Common myeloid progenitor, CD34-positive (primary cell): ENCODE results near the gene PSPN.
A peak's percentile ranks its signal among the peaks of the same experiment; 100 is the strongest.
"Not testable (repeated sequence)": the region's sequence is repeated elsewhere in the genome, so short reads cannot be mapped to it uniquely, and the experiment has no call there.

Experiments
- CTCF ChIA-PET: fragments of 350-600 bp; sonication (Branson Sonifier 250); formaldehyde crosslinking; loops from one replicate; lab custom pipeline; 2021; ENCODE audit warnings: antibody characterized with exemption; lab: Charles Lee
- POLR2A ChIA-PET: fragments of 350-600 bp; sonication (Branson Sonifier 250); formaldehyde crosslinking; loops from one replicate; lab custom pipeline; 2021; ENCODE audit warnings: antibody characterized with exemption; lab: Charles Lee
- DNase-seq, 3 donors: peaks; one replicate each; pipeline versions ENCODE4 v3.0.0 to v3.0.0-alpha.2; 2013
- H3K27ac ChIP-seq, 2 experiments: 1 replicate in 1 of 2; 2 replicates in 1 of 2; pipeline ENCODE4 v1.7.0; 2013; ENCODE audit warnings: inconsistent platforms in 2 of 2, low read length in 2 of 2, mild to moderate bottlenecking in 2 of 2, low read depth in 1 of 2, moderate library complexity in 1 of 2; ENCODE audit not compliant: severe bottlenecking in 2 of 2, insufficient read depth in 1 of 2, poor library complexity in 1 of 2
- H3K27me3 ChIP-seq, 5 experiments: replicated peaks in 2 of 5; 1 replicate in 3 of 5; 2 replicates in 2 of 5; pipeline versions ENCODE4 v1.6.1 to v1.7.0; 2013; ENCODE audit warnings: low read length in 4 of 5, mild to moderate bottlenecking in 2 of 5, moderate library complexity in 2 of 5, inconsistent platforms in 1 of 5; ENCODE audit not compliant: insufficient read depth in 5 of 5, control insufficient read depth in 4 of 5
- H3K36me3 ChIP-seq, 4 experiments: 1 replicate in 2 of 4; 2 replicates in 2 of 4; pipeline versions ENCODE4 v1.6.1 to v1.7.0; 2013; ENCODE audit warnings: low read length in 3 of 4, control low read depth in 1 of 4, mild to moderate bottlenecking in 1 of 4; ENCODE audit not compliant: control insufficient read depth in 4 of 4, insufficient read depth in 4 of 4
- H3K4me1 ChIP-seq, 4 experiments: 1 replicate in 3 of 4; 2 replicates in 1 of 4; pipeline versions ENCODE4 v1.6.1 to v1.7.1; 2013; ENCODE audit warnings: low read length in 3 of 4, mild to moderate bottlenecking in 3 of 4, control low read depth in 1 of 4, inconsistent platforms in 1 of 4, moderate library complexity in 1 of 4; ENCODE audit not compliant: control insufficient read depth in 4 of 4, insufficient read depth in 4 of 4; ENCODE audit errors: control extremely low read depth in 1 of 4
- H3K4me3 ChIP-seq, 7 experiments: 1 replicate in 4 of 7; 2 replicates in 3 of 7; pipeline versions ENCODE4 v1.5.1 to v1.7.0; 2013; ENCODE audit warnings: mild to moderate bottlenecking in 7 of 7, low read length in 6 of 7, moderate library complexity in 6 of 7, inconsistent platforms in 2 of 7, low read depth in 2 of 7, control low read depth in 1 of 7; ENCODE audit not compliant: insufficient read depth in 4 of 7, control insufficient read depth in 1 of 7; ENCODE audit errors: extremely low read depth in 1 of 7
- H3K9me3 ChIP-seq, 5 experiments: 1 replicate in 4 of 5; 2 replicates in 1 of 5; pipeline versions ENCODE4 v1.6.1 to v1.7.1; 2013; ENCODE audit warnings: low read length in 4 of 5, mild to moderate bottlenecking in 2 of 5, inconsistent platforms in 1 of 5, low read depth in 1 of 5, moderate library complexity in 1 of 5; ENCODE audit not compliant: control insufficient read depth in 4 of 5, insufficient read depth in 2 of 5; ENCODE audit errors: control extremely low read depth in 1 of 5
- WGBS: methylation state at CpG from one replicate; pipeline ENCODE4 v1.1.5; 2013; ENCODE audit not compliant: insufficient coverage; 5-methylcytosine and 5-hydroxymethylcytosine counted together

PSPN gene

DNA sequence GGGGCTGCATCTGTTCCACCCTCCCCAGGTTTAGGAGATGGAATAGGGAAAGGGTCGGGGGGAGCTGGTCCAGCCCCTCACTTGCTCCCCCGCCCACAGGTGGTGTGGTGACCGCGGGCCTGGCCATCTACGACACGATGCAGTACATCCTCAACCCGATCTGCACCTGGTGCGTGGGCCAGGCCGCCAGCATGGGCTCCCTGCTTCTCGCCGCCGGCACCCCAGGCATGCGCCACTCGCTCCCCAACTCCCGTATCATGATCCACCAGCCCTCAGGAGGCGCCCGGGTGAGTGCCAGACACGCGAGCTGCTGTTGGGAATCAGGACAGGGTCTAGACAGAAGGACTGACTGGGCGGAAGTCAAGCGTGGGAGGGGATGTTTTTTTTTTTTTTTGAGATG, 11.4 kb downstream of the PSPN start:
- DNase-seq, result no peak
- no peaks in the 10 kb centered on the region for H3K27me3 ChIP-seq
- no peak overlapping the region for H3K4me3 ChIP-seq
- peaks cover 18 to 45% (median 30%) of the 10 kb centered on the region in 4 experiments for H3K36me3 ChIP-seq
- H3K27ac ChIP-seq, result no peak overlapping the region
- peaks cover 0 to 12% (median 10%) of the 10 kb centered on the region in 4 experiments for H3K4me1 ChIP-seq
- ChIA-PET POLR2A (interaction anchor here (0.6 kb wide), 1 partner anchor 82 kb away, joined by 3 read pairs; no protein-coding TSS in a partner anchor), CTCF (no interaction called here)
- over 99% methylated on average over 21 of the region's 21 CpGs for WGBS
- H3K9me3 ChIP-seq, result no peaks in the 10 kb centered on the region

DNA sequence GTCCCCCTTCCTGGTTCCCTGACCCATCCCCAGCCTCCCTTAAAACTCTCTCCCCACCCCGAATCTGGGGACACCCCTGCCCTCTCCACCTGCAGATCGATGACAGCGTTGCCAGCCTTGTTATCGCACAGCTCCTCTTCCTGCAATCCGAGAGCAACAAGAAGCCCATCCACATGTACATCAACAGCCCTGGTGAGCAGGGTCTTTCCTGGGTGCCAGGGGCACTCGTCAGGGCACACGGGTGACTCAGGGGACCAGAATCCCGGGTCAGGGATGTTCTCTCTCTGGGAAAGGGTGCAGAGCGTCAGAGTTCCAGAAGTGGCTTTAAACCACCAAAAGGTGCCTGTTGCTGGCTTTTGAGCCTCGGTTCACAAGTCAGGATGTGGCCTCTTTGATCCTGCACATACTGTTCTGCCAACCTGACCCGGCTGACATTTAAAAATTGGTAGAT, 13.4 kb downstream of the PSPN start:
- H3K36me3 ChIP-seq, result peaks cover 7 to 29% (median 20%) of the 10 kb centered on the region in 4 experiments
- H3K27ac ChIP-seq, result peak overlapping the region; percentile 58 to 82
- no peaks in the 10 kb centered on the region for H3K27me3 ChIP-seq
- H3K4me3 ChIP-seq, result peak overlapping the region in 6 of 7 experiments; percentile 57 to 87 (median 79)
- POLR2A ChIA-PET, result no interaction called here
- WGBS, result 34% methylated on average over 10 of the region's 11 CpGs
- DNase-seq, result no peak
- no peaks in the 10 kb centered on the region for H3K9me3 ChIP-seq
- H3K4me1 ChIP-seq, result peaks cover 0 to 12% (median 10%) of the 10 kb centered on the region in 4 experiments
- CTCF ChIA-PET, result no interaction called here

- peaks cover 0 to 12% (median 10%) of the 10 kb centered on the region in 4 experiments for H3K4me1 ChIP-seq
- ChIA-PET POLR2A (no interaction called here), CTCF (no interaction called here)
- no peaks in the 10 kb centered on the region for H3K9me3 ChIP-seq
- H3K36me3 ChIP-seq, result peaks cover 7 to 26% (median 18%) of the 10 kb centered on the region in 4 experiments
- no peaks in the 10 kb centered on the region for H3K27me3 ChIP-seq
- DNase-seq, result no peak
- peak overlapping the region; percentile 58 to 82 for H3K27ac ChIP-seq
- peak overlapping the region; percentile 57 to 87 (median 79) for H3K4me3 ChIP-seq
- whole genome bisulfite sequencing, result 0% methylated on average over 5 of the region's 7 CpGs
Measured at GRCh38 chr19:6362027-6362350, 13.7 kb downstream of the PSPN start.

DNA sequence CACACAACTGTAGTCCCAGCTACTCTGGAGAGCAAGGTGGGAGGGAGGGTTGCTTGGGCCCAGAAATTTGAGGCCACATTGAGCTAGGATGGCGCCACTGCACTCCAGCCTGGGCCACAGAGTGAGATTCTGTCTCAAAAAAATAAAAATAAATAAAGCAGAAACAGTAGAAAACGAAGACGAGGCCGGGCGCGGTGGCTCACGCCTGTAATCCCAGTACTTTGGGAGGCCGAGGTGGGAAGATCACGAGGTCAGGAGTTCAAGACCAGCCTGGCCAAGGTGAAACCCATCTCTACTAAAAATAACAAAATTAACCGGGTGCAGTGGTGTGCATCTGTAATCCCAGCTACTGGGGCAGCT, 14.9 kb downstream of the PSPN start:
- ChIA-PET CTCF (interaction anchor here (0.6 to 1.4 kb wide), 3 partner anchors 9 to 531 kb away, joined by 3 read pairs; no protein-coding TSS in a partner anchor), POLR2A (interaction anchor here (0.7 kb wide), 1 partner anchor 11 kb away, joined by 4 read pairs; the partner anchor contains the start of gene ALKBH7)
- H3K9me3 ChIP-seq, DNase-seq, H3K27me3 ChIP-seq: not testable (repeated sequence)
- peaks cover 7 to 15% (median 10%) of the 10 kb centered on the region in 4 experiments for H3K36me3 ChIP-seq
- H3K27ac ChIP-seq, result peak overlapping the region in 1 of 2 experiments; percentile 82
- WGBS, result 86% methylated on average over 1 of the region's 10 CpGs
- peak overlapping the region; percentile 57 to 87 (median 79) for H3K4me3 ChIP-seq
- peaks cover 0 to 12% (median 10%) of the 10 kb centered on the region in 4 experiments for H3K4me1 ChIP-seq

DNA sequence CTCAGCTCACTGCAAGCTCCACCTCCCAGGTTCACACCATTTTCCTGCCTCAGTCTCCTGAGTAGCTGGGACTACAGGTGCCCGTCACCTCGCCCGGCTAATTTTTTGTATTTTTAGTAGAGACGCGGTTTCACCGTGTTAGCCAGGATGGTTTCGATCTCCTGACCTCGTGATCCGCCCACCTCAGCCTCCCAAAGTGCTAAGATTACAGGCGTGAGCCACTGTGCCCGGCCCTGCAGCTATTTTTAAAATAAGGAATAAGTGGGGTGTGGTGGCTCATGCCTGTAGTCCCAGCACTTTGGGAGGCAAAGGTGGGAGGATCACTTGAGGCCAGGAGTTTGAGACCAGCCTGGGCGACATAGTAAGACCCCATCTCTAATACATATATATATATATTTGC, 15.3 kb downstream of the PSPN start:
- H3K27me3 ChIP-seq, POLR2A ChIA-PET, H3K27ac ChIP-seq, H3K4me3 ChIP-seq, DNase-seq, H3K9me3 ChIP-seq: not testable (repeated sequence)
- 98% methylated on average over 8 of the region's 12 CpGs for WGBS
- Histone ChIP-seq H3K36me3 (peaks cover 6 to 13% (median 7%) of the 10 kb centered on the region in 4 experiments), H3K4me1 (peaks cover 0 to 12% (median 10%) of the 10 kb centered on the region in 4 experiments)
- CTCF ChIA-PET, result interaction anchor here (0.6 to 1.4 kb wide), 5 partner anchors 10 to 531 kb away, joined by 3 to 4 read pairs (median 3); no protein-coding TSS in a partner anchor

- 100% methylated on average over 1 of the region's 5 CpGs for WGBS
- Histone ChIP-seq H3K27me3 (no peaks in the 10 kb centered on the region), H3K27ac (no peak overlapping the region), H3K9me3 (no peaks in the 10 kb centered on the region), H3K4me3 (no peak overlapping the region), H3K36me3 (peaks cover 2 to 6% (median 4%) of the 10 kb centered on the region in 4 experiments), H3K4me1 (peaks cover 0 to 12% (median 10%) of the 10 kb centered on the region in 4 experiments)
- ChIA-PET POLR2A (no interaction called here), CTCF (interaction anchor here (0.7 to 1.4 kb wide), 3 partner anchors 63 to 311 kb away, joined by 3 to 4 read pairs (median 3); no protein-coding TSS in a partner anchor)
- no peak for DNase-seq
Measured at GRCh38 chr19:6359568-6360341, 16.0 kb downstream of the PSPN start.

- Histone ChIP-seq H3K36me3 (no peaks in the 10 kb centered on the region), H3K27ac (no peak overlapping the region), H3K4me3 (no peak overlapping the region), H3K4me1 (peaks cover 0 to 11% (median 9%) of the 10 kb centered on the region in 4 experiments), H3K9me3 (no peaks in the 10 kb centered on the region), H3K27me3 (no peaks in the 10 kb centered on the region)
- ChIA-PET POLR2A (no interaction called here), CTCF (interaction anchor here (0.6 kb wide), 1 partner anchor 122 kb away, joined by 3 read pairs; no protein-coding TSS in a partner anchor)
- no peak for DNase-seq
- WGBS, result 98% methylated on average over 8 of the region's 9 CpGs
Measured at GRCh38 chr19:6358003-6358402, 17.7 kb downstream of the PSPN start.
